ENCODE data around the gene SPEM2.

The SPEM2 gene

DNA sequence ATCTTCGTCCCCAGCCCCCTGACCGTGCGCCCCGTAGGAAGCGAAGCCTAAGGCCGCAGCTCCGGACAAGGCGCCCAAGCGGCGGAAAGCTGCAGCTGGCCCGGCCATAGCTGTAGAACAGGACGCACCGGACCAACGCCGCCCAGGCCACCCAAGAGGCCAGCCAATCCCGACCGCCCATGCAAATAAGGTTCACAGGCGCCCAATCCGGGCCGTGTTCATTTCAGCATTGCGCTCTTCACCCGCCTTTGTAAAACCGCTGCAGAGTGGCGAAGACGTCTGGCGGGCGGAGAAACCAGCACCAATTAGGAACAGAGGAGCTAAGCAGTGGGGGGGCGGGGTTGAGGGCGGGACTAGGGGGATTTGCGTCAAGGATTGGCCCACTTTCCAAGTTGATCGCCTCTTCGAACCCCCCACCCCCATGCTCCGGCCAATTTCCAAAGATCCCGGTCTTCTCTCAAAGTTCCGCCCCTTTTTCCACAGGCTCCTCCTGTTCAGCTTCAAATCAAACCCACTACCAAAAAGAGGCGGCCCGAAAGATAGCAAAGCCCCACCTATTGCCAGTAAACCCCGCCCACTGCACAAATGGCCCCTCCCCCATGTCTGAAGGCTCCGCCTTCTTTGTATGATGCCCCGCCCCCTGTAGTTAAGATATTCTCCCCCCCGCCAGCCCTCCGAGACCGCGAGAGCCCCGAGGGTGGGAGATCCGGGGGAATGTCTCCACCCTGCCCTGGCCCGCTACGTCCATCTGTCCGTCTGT is 21.3 kb upstream of the SPEM2 start, which contains the start of gene TMEM256:
Gene TMEM256, minus strand, starts transcription at position 121 of the 760 bp plus-strand sequence. Its CDS starts 13 bp downstream, at position 108.
- DNase-seq = peak; percentile 93 to 94

DNA sequence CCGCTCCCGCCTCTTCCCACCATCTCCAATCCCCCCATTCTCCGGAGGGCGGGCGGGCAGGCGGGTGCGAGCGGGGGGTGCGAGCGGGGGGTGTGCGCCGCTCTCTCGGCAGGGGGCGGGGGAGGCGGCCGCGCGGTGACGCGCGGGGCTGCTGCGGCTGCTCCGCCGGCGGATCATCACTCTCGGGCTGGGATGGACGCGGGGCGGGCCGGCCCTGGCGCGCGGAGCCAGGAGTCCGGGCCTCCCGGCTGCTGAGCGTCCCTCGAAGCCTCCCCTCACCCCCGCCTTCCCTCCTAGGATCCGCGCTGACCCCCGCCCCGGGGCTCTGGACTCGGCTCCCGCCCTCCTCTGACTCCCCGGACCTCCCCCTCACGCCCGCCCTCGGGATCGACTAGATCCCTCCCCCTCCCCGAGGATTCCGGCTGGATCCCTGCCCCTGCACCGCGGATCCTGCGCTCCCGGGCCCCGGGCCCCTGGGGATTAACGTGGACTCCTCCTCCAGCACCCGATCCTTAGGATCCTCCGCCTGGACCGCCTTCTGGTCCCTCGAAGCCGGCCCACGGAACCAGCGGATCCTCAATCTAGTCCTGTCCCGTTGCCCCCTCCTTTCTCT is 20.6 kb upstream of the SPEM2 start:
- no peak for DNase-seq

DNA sequence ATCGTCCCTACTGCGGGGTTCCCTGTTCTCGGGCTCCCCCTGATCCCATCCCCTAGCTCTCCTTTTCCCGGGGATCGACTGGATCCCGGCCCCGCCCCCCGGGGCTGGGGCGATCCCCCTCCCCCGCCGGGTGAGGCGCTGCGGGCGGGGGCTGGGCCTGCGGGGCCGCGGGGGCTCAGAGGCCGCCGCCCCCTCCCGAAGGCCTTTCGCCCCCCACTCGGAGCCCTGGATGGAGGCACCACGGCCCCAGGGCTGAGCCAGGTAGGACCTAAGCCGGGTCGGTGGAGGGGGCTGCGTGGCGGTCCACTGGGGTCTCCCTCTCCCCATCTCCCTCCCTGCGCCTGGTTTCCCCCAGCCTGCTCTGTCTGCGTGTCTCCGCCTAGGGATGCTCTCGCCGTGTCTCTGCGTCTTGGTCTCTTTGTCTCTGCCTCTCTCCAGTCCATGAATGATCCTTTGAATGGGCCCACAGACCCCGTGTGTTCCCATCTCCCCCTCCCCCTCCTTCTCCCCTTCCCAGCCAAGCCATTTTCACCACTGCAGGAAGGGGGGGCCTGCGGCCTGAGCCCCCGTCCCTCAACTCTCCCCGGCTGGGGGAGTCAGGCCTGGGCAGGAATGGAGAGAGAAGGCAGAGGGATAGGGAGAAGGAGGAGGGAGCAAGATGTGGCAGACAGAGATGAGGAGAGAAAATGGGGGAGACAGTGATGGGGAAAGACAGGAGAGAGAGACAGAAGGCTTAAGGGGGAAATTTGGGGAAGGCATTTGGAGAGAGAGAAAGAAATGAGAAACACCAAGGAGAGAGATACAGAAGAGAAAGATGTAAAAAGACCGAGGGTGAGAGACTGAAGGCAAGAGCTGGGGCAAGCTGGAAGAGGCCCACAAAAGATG is 19.8 kb upstream of the SPEM2 start:
- no peak for DNase-seq

DNA sequence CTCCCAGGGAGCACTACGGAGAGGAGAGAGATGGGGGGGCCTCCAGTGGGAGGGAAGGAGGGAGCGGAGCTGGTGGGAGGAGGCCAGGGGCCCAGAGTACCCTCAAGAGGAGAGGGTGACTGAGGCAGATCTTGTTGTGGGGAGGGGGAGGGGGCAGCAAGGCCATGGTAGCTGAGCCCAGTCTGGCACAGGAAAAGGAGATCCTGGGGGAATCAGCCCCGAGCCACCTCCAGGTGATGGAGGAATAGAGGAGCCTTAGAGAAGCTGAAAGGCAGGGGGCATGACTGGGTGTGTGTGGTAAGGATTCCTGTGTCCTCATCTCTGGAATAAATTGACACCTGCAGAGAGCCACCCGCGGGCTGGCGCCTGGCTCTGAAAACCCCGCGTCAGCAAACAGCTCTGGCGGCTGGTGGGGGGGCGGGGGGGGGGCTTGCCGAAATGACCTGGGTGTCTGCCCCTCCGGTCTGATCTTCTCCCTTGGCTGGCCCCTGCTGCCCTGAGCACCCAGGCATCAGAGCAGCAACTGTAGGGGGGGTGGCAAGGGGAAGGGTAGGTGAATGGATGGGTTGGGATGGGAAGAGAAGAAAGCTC is 19.1 kb upstream of the SPEM2 start:
- no peak for DNase-seq

DNA sequence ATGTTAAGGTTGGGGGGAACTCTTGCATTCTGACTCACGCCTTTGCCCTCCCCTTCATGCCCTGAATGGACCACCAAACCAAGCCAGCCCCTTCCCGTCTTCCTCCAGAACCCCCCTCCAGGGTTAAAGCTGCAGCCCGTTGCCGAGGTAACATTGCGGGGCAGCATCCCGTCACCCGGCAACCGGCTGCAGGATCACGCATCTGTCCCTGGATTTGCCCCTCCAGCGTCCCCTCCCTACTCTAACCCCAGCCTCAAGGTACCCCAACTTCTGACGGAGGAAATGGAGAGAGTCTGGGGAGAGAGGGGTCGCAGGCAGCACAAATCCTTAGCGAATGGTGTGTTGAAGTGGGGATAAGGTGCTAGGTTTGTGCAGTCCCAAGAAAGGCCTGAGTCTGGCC is 18.3 kb upstream of the SPEM2 start:
- DNase-seq = no peak

DNA sequence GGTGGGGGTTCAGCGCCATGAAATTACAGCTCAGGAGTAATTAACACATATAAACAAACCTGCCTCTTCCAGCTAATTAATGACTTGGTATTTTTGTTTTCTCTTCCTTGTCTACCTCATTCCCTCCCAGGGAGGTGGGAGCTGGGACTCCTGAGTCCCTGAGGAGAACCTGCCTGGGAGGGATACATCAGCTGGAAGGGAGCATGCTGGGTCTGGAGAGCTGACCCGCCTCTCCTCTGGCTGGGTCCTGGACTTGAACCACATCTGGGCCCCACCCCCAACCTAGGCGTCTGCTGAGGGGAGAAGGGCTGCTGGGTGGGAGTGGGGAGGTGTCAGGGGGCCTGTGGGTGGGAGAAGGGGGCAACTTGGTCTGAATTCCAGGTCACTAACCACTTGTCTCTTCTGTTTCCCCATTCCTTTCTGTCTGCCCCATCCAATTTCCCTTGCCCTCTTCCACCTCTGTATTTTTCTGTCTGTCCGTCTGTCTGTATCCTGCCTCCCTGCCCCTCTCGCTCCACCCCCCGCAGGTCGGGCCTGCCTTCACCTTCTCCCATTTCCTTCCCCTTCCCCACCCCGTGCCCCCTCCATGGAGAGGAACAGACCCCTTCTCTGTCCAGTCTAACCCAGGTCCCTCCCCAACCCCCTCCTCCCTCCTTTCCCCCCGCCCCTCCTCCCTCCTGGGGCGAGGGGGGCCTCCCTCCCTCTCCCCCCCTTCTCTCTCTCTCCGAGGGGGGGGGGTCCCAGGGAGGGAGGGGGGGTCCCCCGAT is 17.7 kb upstream of the SPEM2 start, which contains the start of gene NLGN2:
Gene NLGN2, plus strand, starts transcription at position 361 of the 767 bp plus-strand sequence. CDS start 411 bp downstream, outside the sequence.
- DNase-seq = no peak

DNA sequence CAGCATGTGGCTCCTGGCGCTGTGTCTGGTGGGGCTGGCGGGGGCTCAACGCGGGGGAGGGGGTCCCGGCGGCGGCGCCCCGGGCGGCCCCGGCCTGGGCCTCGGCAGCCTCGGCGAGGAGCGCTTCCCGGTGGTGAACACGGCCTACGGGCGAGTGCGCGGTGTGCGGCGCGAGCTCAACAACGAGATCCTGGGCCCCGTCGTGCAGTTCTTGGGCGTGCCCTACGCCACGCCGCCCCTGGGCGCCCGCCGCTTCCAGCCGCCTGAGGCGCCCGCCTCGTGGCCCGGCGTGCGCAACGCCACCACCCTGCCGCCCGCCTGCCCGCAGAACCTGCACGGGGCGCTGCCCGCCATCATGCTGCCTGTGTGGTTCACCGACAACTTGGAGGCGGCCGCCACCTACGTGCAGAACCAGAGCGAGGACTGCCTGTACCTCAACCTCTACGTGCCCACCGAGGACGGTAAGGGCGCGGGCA is 17.1 kb upstream of the SPEM2 start:
- DNase-seq = no peak

DNA sequence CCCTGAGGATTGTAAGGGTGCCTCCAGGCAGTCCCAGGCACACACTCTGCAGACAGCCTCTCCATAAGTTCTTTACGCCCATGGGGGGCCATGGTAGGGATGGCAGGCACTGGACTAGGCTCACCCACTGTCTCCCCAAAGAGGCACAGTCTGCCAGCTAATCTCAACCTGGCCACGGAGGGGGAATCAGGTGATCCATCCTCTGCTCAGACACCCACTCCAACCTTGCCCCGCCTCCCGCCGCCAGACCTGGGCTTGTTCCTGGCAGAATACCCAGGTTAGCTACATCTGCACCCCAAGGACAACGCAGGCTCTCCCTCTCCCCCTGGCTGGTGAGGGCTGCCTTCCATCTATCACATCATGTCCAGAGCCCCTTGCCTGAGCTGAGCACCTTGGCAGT is 16.6 kb upstream of the SPEM2 start:
- DNase-seq = no peak

DNA sequence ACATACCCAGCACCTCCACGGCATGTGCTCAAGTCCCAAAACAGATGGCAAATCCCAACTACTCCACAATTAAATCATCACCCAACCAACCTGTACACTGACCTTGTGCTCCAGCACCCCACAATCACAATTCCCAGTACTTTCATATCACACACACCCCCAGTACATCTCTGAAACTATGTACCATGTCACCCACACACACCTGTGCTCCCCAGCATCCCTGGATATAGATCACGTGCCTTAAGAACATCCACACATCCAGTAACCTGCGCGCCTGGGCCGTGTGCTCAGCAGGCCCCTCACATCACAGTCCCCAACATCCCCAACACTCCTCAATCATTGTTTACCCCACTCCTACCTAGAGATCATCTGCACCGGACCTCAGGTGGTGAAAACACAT is 15.7 kb upstream of the SPEM2 start:
- no peak for DNase-seq

DNA sequence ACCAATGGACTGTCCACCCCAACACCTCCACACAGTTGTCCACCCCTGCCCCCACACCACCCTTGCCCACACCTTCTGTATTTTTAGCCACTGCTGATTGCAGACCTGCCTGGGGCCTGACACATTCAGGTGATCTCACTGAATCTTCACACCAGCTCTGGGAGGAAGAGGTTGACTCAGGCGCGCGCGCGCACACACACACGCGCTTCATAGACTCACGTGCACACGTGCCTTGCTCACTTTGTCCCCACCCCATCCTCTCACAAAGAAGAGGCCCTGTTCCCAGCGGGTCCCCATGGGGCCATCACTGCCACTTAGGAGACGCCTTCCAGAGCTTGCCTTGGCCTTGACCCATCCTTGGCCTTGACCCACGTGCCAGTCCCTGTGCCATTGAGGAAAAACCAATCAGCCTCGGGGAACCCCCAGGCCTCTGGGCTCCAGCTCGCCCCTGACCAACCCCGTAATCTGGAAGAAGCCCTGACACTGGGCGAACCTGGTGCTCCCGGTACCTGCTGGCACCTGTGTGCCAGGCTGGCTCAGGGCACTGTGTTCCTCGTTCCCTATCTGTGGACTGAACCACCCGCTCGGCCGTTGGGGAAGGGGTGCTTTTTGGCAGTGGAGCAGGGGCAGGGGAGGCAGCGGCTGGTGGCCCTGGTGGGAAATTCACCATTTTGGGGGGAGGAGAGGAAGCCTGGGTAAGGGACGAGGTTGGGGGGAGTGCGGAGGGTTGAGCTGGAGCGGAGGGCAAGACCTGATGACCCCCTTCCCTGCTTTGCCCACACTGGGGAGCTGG is 14.6 kb upstream of the SPEM2 start:
- no peak for DNase-seq

DNA sequence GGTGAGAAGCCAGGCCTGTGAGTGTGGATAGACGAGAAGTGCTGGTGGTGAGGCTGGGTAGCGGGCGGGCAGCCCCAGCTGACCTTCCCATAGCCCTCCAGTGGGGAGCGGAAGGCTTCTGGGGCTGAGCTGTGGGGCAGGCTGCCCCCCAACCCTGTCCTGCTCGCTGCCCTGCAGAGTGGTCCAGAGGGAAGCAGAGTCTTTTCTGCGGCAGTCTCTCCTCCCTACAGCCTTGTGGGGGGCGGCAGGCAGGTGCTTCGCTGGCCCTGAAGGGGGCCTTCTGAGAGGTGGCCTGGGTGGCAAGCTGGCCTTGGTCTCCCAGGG is 14.0 kb upstream of the SPEM2 start:
- DNase-seq = no peak

DNA sequence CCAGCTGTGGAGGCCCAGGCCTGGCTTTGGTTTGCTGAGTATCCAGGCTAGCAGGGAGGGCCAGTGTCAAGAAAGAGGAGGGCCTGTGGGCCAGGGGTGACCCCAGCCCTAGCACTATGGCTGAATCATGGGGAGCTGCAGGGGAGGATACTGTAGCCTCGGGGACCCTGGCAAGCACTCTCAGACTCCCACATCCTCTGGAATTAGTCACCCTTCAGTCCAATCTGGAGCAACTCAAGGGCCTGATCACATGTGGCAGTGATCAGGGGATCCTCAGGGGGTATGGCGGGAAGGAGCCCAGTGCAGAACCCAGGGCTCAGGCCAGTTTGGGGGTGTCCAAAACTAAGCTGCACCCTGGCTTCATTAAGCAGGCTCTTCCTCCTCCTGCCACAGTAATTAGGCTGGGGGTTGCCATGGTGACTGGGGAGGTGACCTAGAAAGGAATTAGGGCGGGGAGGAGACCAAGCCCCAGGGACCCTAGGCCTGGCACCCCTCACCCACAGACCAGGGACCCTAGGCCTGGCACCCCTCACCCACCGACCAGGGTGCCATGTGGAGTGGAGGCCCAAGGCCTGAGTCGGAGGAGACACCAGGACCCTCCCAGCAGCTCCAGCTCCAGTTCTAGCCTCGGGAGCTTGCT is 11.9 kb upstream of the SPEM2 start:
- DNase-seq = no peak

DNA sequence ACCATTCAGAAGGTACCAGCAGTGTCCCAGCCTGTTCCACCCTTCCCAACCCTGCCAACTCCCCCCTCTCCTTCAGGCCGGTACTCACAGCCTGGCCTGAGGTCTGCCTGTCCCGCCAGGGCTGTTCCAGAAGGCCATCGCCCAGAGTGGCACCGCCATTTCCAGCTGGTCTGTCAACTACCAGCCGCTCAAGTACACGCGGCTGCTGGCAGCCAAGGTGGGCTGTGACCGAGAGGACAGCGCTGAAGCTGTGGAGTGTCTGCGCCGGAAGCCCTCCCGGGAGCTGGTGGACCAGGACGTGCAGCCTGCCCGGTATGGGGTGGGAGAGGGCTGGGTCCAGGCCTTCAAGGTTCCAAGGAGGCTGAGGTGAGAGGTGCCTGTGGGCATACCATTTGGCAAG is 10.6 kb upstream of the SPEM2 start:
- no peak for DNase-seq

DNA sequence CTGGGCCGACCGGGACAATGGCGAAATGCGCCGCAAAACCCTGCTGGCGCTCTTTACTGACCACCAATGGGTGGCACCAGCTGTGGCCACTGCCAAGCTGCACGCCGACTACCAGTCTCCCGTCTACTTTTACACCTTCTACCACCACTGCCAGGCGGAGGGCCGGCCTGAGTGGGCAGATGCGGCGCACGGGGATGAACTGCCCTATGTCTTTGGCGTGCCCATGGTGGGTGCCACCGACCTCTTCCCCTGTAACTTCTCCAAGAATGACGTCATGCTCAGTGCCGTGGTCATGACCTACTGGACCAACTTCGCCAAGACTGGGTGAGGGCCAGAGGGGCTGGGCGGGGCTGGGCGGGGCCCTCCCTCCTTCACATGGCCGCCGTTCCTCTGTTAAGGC is 9.6 kb upstream of the SPEM2 start:
- DNase-seq = no peak

DNA sequence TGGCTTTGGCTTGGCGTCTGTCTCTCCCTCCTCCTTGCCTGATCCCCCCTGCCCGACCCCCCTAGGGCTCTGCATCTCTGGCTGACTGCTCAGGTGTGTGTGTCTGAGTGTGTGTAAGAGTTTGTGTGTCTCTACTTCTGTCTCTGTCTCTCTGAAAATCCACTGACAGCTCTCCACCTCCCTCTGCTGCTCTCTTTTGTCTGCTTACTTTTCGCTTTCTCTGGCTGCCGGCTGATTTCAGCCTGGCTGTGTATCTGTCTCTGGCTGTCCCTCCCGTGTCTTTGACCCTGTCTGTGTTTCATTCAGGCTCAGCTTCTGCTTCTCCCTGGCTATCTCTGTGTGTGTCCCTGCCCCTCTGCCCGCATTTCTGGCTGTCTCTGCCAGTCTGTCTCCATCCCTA is 9.1 kb upstream of the SPEM2 start:
- DNase-seq = no peak

DNA sequence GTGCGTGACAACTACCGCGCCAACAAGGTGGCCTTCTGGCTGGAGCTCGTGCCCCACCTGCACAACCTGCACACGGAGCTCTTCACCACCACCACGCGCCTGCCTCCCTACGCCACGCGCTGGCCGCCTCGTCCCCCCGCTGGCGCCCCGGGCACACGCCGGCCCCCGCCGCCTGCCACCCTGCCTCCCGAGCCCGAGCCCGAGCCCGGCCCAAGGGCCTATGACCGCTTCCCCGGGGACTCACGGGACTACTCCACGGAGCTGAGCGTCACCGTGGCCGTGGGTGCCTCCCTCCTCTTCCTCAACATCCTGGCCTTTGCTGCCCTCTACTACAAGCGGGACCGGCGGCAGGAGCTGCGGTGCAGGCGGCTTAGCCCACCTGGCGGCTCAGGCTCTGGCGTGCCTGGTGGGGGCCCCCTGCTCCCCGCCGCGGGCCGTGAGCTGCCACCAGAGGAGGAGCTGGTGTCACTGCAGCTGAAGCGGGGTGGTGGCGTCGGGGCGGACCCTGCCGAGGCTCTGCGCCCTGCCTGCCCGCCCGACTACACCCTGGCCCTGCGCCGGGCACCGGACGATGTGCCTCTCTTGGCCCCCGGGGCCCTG is 8.3 kb upstream of the SPEM2 start:
- no peak for DNase-seq

DNA sequence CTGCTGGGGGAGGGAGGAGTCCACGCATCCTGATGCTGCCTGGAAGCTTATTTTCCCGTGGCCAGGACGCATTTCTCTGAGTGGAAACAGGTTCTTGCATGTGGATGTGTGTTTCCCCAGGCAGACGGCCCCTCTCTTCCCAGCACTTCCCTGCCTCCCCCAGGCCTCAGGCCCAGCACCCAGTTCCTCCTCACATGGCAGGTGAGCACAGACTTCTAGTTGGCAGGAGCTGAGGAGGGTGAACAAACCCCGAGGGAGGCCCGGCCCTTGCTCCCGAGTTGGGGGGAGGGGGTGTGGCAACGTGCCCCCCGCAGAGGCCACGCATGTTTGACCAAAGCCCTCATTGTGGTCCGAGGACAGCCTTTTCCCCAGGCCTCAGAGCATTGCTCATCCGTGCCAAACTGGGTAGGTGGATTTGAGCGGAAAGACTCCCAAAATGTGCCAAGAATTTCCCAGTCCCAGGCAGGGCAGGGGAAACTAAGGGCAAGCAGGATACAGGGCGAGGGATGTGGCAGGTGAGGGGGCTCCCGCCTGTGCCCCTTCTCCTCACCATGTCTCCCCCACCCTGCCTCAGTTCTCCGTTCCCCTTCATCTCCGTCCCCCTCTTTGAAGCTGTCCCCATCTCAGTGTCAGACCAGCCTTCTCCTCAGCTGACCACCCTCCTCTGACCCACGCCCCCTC is 6.8 kb upstream of the SPEM2 start:
- no peak for DNase-seq

DNA sequence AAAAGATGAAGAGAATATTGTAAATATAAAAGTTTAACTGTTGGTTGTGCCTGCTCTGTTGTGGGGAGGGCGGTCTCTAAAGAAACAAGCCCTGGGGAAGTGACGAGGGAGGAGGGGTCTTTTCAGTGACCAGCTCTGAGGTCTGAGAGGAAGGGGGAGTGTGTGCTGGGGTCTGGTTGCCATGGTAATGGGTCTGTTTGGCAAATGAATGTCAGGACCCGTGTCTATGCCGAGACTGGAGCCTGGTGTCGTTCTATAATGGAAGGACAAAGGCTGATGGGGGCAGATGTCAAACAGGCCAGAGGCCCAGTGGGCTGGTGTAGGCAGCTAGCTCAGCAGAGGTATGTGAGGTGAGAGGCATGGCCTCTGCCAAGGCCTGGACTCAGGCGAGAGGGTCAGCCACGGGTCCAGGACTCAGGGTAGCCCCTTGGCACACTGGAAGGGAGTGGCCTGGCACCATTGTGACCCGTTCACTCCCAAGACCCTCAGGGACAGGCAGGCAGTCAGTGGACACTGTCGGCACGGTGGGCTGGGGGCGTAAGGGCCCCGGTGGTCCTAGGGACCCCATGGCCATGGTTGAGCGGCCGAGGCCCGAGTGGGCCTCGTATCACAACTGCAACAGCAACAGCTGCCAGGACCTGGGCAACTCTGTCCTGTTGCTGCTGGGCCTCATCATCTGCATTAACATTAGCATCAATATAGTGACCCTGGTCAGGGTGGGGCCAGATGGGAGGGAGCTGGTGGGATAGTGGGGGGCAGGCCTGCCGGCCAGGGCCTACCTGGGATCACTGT is 5.4 kb upstream of the SPEM2 start, which contains the start of gene SPEM1:
Gene SPEM1, plus strand, starts transcription at position 506 of the 792 bp plus-strand sequence. Its CDS starts 61 bp downstream, at position 567.
- DNase-seq = no peak

DNA sequence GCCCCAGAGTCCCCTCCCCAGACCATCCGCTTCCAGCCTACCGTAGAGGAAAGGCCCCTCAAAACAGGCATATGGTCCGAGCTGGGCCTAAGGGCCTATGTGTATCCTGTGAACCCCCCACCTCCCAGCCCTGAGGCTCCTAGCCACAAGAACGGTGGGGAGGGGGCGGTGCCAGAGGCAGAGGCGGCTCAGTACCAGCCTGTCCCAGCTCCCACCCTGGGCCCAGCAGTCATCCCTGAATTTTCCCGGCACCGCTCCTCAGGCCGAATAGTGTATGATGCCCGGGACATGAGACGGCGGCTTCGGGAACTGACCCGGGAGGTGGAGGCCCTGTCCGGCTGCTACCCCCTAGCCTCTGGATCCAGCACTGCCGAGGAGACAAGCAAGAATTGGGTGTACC is 4.2 kb upstream of the SPEM2 start:
- DNase-seq = no peak

Measured in cerebellar nuclear complex (tissue), 1 donor.